ENCODE results near the gene PNKP. TPM values are rescaled to one million over a fixed set of nuclear protein-coding genes. Genes with fewer than 3 reads are reported as not detected.

The PNKP gene
- total and polyA plus RNA-seq, 9 of the 15 experiments (the other 6 are each of a cell fraction or from before 2014, with no cell fraction given): 2.8 to 85.4 (median 25.3) TPM

DNA sequence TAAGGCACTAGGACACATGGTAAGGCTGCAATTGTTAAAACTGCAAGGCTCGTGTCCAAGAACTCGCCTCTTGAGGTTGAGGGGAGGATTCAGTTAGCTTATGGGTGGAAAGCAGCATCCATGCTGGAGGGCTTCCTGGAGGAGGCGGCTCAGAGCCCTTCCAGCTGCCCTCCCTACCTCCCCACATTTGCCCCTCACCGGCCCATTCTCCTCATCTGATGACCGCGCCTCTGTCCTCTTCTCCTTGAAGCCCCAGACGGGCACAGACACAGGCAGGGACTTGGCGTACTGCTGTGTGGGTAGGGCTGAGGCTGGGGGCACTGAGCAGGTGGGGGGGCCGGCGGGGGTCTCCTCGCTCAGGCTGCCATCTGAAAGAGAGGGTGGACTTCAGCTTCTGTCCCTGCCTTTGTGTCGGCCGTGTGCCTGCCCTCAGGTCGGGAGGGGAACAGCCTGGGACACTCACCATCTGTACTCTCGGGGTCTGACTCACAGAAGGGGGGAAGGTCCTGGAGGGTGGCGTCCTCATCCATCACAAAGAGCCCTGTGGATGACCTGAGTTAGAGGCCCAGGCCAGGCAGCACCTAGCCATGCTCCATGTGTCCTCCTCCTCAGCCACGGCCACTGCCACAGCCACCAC, 4.1 kb upstream of the PNKP start (continued):
- TF ChIP-seq ZBTB40 (IDR thresholded peaks at IDR 0.05) (no peak), ZBTB40 (CRISPR knock-in tag; IDR thresholded peaks at IDR 0.05) (no peak), SMARCA5 (IDR thresholded peaks at IDR 0.05) (no peak), BDP1 (IDR thresholded peaks at IDR 0.05; ENCODE audit: insufficient read depth, insufficient read length) (no peak), WHSC1 (IDR thresholded peaks at IDR 0.05; ENCODE audit: low read length) (no peak), SUPT5H (IDR thresholded peaks at IDR 0.05) (no peak), HNRNPK (IDR thresholded peaks at IDR 0.05; ENCODE audit: low read depth, low read length, poor library complexity, severe bottlenecking) (no peak), PCBP2 (IDR thresholded peaks at IDR 0.05; ENCODE audit: low read depth, low read length, poor library complexity, severe bottlenecking) (no peak), CSDE1 (IDR thresholded peaks at IDR 0.05) (no peak), JUNB (CRISPR knock-in tag; conservative IDR thresholded peaks at IDR 0.05) (no peak), CREBBP (IDR thresholded peaks at IDR 0.05; ENCODE audit: low read depth, low read length) (no peak), CHD1 (IDR thresholded peaks at IDR 0.05; ENCODE audit: low read length) (no peak)
- TF ChIP-seq, protein P1, sequence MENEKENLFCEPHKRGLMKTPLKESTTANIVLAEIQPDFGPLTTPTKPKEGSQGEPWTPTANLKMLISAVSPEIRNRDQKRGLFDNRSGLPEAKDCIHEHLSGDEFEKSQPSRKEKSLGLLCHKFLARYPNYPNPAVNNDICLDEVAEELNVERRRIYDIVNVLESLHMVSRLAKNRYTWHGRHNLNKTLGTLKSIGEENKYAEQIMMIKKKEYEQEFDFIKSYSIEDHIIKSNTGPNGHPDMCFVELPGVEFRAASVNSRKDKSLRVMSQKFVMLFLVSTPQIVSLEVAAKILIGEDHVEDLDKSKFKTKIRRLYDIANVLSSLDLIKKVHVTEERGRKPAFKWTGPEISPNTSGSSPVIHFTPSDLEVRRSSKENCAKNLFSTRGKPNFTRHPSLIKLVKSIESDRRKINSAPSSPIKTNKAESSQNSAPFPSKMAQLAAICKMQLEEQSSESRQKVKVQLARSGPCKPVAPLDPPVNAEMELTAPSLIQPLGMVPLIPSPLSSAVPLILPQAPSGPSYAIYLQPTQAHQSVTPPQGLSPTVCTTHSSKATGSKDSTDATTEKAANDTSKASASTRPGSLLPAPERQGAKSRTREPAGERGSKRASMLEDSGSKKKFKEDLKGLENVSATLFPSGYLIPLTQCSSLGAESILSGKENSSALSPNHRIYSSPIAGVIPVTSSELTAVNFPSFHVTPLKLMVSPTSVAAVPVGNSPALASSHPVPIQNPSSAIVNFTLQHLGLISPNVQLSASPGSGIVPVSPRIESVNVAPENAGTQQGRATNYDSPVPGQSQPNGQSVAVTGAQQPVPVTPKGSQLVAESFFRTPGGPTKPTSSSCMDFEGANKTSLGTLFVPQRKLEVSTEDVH (IDR thresholded peaks at IDR 0.05; ENCODE audit: low read depth, partially characterized antibody): no peak
- TF ChIP-seq, protein P2, sequence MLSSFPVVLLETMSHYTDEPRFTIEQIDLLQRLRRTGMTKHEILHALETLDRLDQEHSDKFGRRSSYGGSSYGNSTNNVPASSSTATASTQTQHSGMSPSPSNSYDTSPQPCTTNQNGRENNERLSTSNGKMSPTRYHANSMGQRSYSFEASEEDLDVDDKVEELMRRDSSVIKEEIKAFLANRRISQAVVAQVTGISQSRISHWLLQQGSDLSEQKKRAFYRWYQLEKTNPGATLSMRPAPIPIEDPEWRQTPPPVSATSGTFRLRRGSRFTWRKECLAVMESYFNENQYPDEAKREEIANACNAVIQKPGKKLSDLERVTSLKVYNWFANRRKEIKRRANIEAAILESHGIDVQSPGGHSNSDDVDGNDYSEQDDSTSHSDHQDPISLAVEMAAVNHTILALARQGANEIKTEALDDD (IDR thresholded peaks at IDR 0.05): no peak
- TF ChIP-seq, protein P3, sequence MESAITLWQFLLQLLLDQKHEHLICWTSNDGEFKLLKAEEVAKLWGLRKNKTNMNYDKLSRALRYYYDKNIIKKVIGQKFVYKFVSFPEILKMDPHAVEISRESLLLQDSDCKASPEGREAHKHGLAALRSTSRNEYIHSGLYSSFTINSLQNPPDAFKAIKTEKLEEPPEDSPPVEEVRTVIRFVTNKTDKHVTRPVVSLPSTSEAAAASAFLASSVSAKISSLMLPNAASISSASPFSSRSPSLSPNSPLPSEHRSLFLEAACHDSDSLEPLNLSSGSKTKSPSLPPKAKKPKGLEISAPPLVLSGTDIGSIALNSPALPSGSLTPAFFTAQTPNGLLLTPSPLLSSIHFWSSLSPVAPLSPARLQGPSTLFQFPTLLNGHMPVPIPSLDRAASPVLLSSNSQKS (CRISPR knock-in tag; IDR thresholded peaks at IDR 0.05): no peak
